Neural cell (in vitro differentiated cells): ENCODE results near the gene NINJ1. TPM values are rescaled to one million over a fixed set of nuclear protein-coding genes. Genes with fewer than 3 reads are reported as not detected.

Experiments
- H2AFZ ChIP-seq: fragments of 200-600, 300-800 bp; sonication (generic), shearing (Covaris generic); 2 replicates; pipeline ENCODE4 v1.6.0; 2014; ENCODE audit warnings: low read depth, mild to moderate bottlenecking, antibody characterized with exemption, low read length, moderate library complexity
- H3F3A ChIP-seq: fragments of 200-600 bp; shearing (Covaris generic); 2 replicates; pipeline ENCODE4 v1.6.1; 2016; ENCODE audit warnings: mild to moderate bottlenecking, moderate library complexity, mixed read lengths, antibody characterized with exemption, low read length; ENCODE audit not compliant: insufficient read depth, poor library complexity, severe bottlenecking
- H3K27ac ChIP-seq: fragments of 200-600, 300-800 bp; sonication (generic), shearing (Covaris generic); 2 replicates; pipeline ENCODE4 v1.5.1; 2014; ENCODE audit warnings: mild to moderate bottlenecking, low read length, moderate library complexity
- H3K27me3 ChIP-seq: fragments of 300-800, 200-600 bp; sonication (generic), shearing (Covaris generic); 2 replicates; pipeline ENCODE4 v1.6.0; 2014; ENCODE audit warnings: mild to moderate bottlenecking, low read depth, low read length, moderate library complexity; ENCODE audit not compliant: insufficient read depth
- H3K36me3 ChIP-seq: fragments of 300-800, 200-600 bp; sonication (generic), shearing (Covaris generic); 2 replicates; pipeline ENCODE4 v1.5.1; 2014; ENCODE audit warnings: mild to moderate bottlenecking, antibody characterized with exemption, low read length, moderate library complexity; ENCODE audit not compliant: insufficient read depth
- H3K4me2 ChIP-seq: fragments of 300-800, 200-600 bp; sonication (generic), shearing (Covaris generic); 2 replicates; pipeline ENCODE4 v1.6.0; 2014; ENCODE audit warnings: mild to moderate bottlenecking, low read length
- H3K4me3 ChIP-seq: fragments of 300-800, 200-600 bp; sonication (generic), shearing (Covaris generic); 2 replicates; pipeline ENCODE4 v1.5.1; 2014; ENCODE audit warnings: mild to moderate bottlenecking, low read length, moderate library complexity
- H3K79me2 ChIP-seq: fragments of 200-600 bp; shearing (Covaris generic); replicated peaks from 2 replicates; pipeline ENCODE4 v1.6.0; 2014; ENCODE audit warnings: mild to moderate bottlenecking, low read length, moderate library complexity; ENCODE audit not compliant: insufficient read depth
- H3K9ac ChIP-seq: fragments of 300-800, 200-600 bp; sonication (generic), shearing (Covaris generic); 2 replicates; pipeline ENCODE4 v1.6.1; 2016; ENCODE audit warnings: mild to moderate bottlenecking, low read length, mixed read lengths
- H3K9me2 ChIP-seq: fragments of 200-600 bp; shearing (Covaris generic); 2 replicates; pipeline ENCODE4 v1.6.1; 2016; ENCODE audit warnings: mild to moderate bottlenecking, low read length, mixed read lengths; ENCODE audit not compliant: insufficient read depth
- H3K9me3 ChIP-seq: fragments of 200-600, 300-800 bp; sonication (generic), shearing (Covaris generic); 2 replicates; pipeline ENCODE4 v1.6.1; 2016; ENCODE audit warnings: mild to moderate bottlenecking, mixed run types, low read length, moderate library complexity, mixed read lengths
- H4K20me1 ChIP-seq: fragments of 200-600 bp; shearing (Covaris generic); 2 replicates; pipeline ENCODE4 v1.6.1; 2016; ENCODE audit warnings: mild to moderate bottlenecking, mixed run types; ENCODE audit not compliant: insufficient read depth
- CTCF ChIP-seq: fragments of 450-650 bp; IDR thresholded peaks from 2 replicates; pipeline ENCODE4 v1.5.1; 2014; ENCODE audit warnings: antibody characterized with exemption, mild to moderate bottlenecking, moderate library complexity; ENCODE audit not compliant: poor library complexity, severe bottlenecking
- EP300 ChIP-seq: fragments of 450-650 bp; conservative IDR thresholded peaks from 2 replicates; pipeline ENCODE4 v1.6.1; 2014; ENCODE audit warnings: antibody characterized with exemption, mild to moderate bottlenecking, moderate library complexity; ENCODE audit not compliant: poor library complexity, severe bottlenecking
- EZH2 ChIP-seq: fragments of 200-600, 300-800 bp; shearing (Covaris generic), sonication (generic); IDR thresholded peaks from 2 replicates; pipeline ENCODE4 v1.6.1; 2014; ENCODE audit warnings: antibody characterized with exemption, low read length, borderline replicate concordance, mild to moderate bottlenecking; ENCODE audit not compliant: insufficient read depth, poor library complexity, severe bottlenecking
- MXI1 ChIP-seq: fragments of 450-650 bp; conservative IDR thresholded peaks from 2 replicates; pipeline ENCODE4 v1.6.1; 2014; ENCODE audit warnings: antibody characterized with exemption, mild to moderate bottlenecking; ENCODE audit not compliant: poor library complexity, severe bottlenecking
- POLR2AphosphoS5 ChIP-seq: IDR thresholded peaks from 2 replicates; pipeline ENCODE4 v1.6.1; 2012
- RAD21 ChIP-seq: fragments of 450-650 bp; conservative IDR thresholded peaks from 2 replicates; pipeline ENCODE4 v1.6.1; 2014; ENCODE audit warnings: antibody characterized with exemption, mild to moderate bottlenecking, moderate library complexity
- SMC3 ChIP-seq: fragments of 450-650 bp; conservative IDR thresholded peaks from 2 replicates; pipeline ENCODE4 v1.6.1; 2014; ENCODE audit warnings: antibody characterized with exemption, mild to moderate bottlenecking, moderate library complexity; ENCODE audit not compliant: poor library complexity
- TAF1 ChIP-seq: IDR thresholded peaks from 2 replicates; pipeline ENCODE4 v1.6.1; 2012; ENCODE audit warnings: low read depth
- polyA plus RNA-seq: library from polyadenylated mRNA; depleted of rRNA; stranded (reverse); fragments of >200 nt; gene quantifications from 2 replicates; pipeline ENCODE4 v1.2.3, GENCODE V29; 2014

Gene NINJ1
- polyA plus RNA-seq, 1 donor from 2014 or later: 2.7 TPM

DNA sequence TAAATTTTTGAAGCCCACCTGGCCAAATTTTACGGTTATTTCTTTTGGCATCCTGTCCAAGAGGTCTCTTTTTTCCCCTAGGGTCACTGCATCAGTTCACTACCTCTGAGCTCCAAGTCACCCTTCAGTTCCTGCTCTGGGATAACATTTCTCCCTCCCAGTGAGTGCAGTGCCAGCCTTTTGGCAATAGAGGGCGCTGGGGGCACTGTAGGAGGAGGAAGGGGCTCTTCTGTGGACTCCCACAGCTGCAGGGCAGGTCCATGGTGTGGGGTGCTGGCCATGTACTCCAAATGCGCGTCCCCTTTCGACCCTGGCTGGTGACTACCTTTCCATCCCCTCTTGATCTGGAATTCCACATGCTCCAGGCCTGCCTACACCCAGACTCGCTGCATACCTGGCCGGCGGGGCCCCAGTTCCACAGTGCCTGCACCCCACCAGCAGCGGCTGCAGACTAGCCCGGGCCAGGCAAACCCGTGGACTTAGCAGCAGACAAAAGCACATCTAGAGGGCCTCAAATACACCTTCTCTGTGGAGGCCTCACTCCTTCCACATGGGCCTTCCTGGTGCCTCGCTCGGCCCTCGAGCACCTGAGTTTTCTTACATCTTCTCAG, 20.3 kb upstream of the NINJ1 start:
- Histone ChIP-seq H3K9ac (no peak overlapping the region), H2AFZ (no peak overlapping the region), H3K9me2 (no peaks in the 10 kb centered on the region), H3K79me2 (no peaks in the 10 kb centered on the region), H3K27me3 (no peaks in the 10 kb centered on the region), H3K4me3 (no peak overlapping the region), H4K20me1 (no peaks in the 10 kb centered on the region), H3F3A (no peaks in the 10 kb centered on the region), H3K36me3 (no peaks in the 10 kb centered on the region), H3K9me3 (no peaks in the 10 kb centered on the region), H3K4me2 (no peak overlapping the region), H3K27ac (no peak overlapping the region)
- TF ChIP-seq TAF1 (no peak), CTCF (peak; percentile 27), RAD21 (no peak), SMC3 (no peak), POLR2AphosphoS5 (no peak), MXI1 (no peak), EZH2 (no peak), EP300 (no peak)

DNA sequence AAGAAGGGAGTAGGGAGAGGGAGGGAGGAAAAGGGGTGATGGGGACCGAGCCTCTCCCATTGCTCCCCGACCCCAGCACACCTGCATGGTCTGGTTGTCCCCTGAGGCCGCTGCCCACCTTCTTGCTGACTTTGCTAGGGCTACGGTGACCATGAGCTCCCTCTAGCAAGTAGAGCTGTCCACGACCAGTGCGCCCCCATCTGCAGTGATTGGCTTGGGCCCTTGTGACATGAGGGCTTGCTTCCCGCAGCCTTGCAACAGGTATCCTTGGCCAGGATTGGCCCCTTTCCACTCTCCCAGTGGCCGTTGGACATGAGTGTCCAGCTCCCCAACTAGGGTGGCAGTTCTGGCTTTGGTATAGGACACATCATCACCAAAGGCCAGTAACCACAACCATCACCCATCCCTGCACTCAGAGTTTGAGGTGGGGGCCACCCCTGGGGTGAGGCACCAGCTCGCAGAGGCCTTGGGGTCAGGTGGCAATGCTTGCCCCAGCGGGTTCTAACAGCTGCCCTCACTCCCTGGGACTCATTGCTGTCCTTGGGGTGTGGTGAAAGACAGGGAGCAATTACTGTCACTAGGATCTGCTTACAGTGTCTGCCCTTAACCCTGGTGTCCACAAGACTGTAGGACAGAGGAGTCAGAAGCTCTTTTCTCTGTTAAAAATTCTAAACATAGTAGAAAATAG, 17.2 kb upstream of the NINJ1 start:
- H3K9me3 ChIP-seq: no peaks in the 10 kb centered on the region
- no peaks in the 10 kb centered on the region for H3K36me3 ChIP-seq
- H4K20me1 ChIP-seq: no peaks in the 10 kb centered on the region
- H3K4me3 ChIP-seq: no peak overlapping the region
- no peak overlapping the region for H3K27ac ChIP-seq
- H3K9ac ChIP-seq: no peak overlapping the region
- no peak overlapping the region for H3K4me2 ChIP-seq
- TF ChIP-seq POLR2AphosphoS5 (no peak), EZH2 (no peak), SMC3 (no peak), RAD21 (no peak), CTCF (no peak)
- no peaks in the 10 kb centered on the region for H3K27me3 ChIP-seq
- no peaks in the 10 kb centered on the region for H3F3A ChIP-seq
- H3K79me2 ChIP-seq: no peaks in the 10 kb centered on the region
- H2AFZ ChIP-seq: no peak overlapping the region
- no peaks in the 10 kb centered on the region for H3K9me2 ChIP-seq
